IMR-90 (cell line): ENCODE measurements around the gene MORC2.

Experiments
- CEBPB ChIP-seq: IDR thresholded peaks from 2 replicates; pipeline ENCODE4 v1.6.1; 2012; ENCODE audit warnings: low read depth, low read length, improper control_type of control experiment
- CHD1 ChIP-seq: IDR thresholded peaks from 2 replicates; pipeline ENCODE4 v1.6.1; 2012; ENCODE audit warnings: low read depth, low read length, improper control_type of control experiment
- NFE2L2 ChIP-seq: fragments of 150-350 bp; IDR thresholded peaks from 2 replicates; pipeline ENCODE4 v1.6.1; 2016; ENCODE audit warnings: low read depth, mild to moderate bottlenecking, low read length
- RCOR1 ChIP-seq: IDR thresholded peaks from 2 replicates; pipeline ENCODE4 v1.6.1; 2012; ENCODE audit warnings: mild to moderate bottlenecking, low read length, improper control_type of control experiment; ENCODE audit not compliant: insufficient replicate concordance
- TF ChIP-seq, protein P1 (sequence below): conservative IDR thresholded peaks from 2 replicates; pipeline ENCODE4 v1.5.1; 2012; ENCODE audit warnings: mild to moderate bottlenecking, low read depth, low read length, improper control_type of control experiment

DNA sequence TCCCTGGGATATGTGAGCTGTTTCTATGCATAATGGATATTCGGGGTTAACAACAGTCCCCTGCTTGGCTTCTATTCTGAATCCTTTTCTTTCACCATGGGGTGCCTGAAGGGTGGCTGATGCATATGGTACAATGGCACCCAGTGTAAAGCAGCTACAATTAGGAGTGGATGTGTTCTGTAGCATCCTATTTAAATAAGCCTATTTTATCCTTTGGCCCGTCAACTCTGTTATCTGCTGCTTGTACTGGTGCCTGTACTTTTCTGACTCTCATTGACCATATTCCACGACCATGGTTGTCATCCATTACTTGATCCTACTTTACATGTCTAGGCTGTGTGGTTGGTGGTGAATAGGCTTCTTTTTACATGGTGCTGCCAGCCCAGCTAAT is 1.8 kb upstream of the MORC2 start:
- TF ChIP-seq RCOR1: no peak
- TF ChIP-seq, protein P1, sequence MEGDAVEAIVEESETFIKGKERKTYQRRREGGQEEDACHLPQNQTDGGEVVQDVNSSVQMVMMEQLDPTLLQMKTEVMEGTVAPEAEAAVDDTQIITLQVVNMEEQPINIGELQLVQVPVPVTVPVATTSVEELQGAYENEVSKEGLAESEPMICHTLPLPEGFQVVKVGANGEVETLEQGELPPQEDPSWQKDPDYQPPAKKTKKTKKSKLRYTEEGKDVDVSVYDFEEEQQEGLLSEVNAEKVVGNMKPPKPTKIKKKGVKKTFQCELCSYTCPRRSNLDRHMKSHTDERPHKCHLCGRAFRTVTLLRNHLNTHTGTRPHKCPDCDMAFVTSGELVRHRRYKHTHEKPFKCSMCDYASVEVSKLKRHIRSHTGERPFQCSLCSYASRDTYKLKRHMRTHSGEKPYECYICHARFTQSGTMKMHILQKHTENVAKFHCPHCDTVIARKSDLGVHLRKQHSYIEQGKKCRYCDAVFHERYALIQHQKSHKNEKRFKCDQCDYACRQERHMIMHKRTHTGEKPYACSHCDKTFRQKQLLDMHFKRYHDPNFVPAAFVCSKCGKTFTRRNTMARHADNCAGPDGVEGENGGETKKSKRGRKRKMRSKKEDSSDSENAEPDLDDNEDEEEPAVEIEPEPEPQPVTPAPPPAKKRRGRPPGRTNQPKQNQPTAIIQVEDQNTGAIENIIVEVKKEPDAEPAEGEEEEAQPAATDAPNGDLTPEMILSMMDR: no peak
- TF ChIP-seq NFE2L2: no peak
- no peak for TF ChIP-seq CEBPB
- no peak for TF ChIP-seq CHD1
